AG10803 (cell line): ENCODE results near the gene PDGFA.

ENCODE experiments used
- DNase-seq: peaks from one replicate; pipeline ENCODE4 v3.0.0; 2010; ENCODE audit warnings: low read depth
- H3K4me3 ChIP-seq: 2 replicates; pipeline ENCODE4 v1.5.1; 2011; ENCODE audit warnings: mild to moderate bottlenecking, low read length, control low read depth
- CTCF ChIP-seq: conservative IDR thresholded peaks from 2 replicates; pipeline ENCODE4 v1.5.1; 2011; ENCODE audit warnings: mild to moderate bottlenecking, low read length, control low read depth, inconsistent platforms

The PDGFA gene

GRCh38 chr7:518630-519483 lies 789 bp downstream of the PDGFA start:
- H3K4me3 ChIP-seq = peak overlapping the region; percentile 68
- TF ChIP-seq CTCF = no peak
- DNase-seq = peak; percentile 79

GRCh38 chr7:517774-518629 lies 1.6 kb downstream of the PDGFA start:
- DNase-seq = peak; percentile 79
- TF ChIP-seq CTCF = no peak
- H3K4me3 ChIP-seq = peak overlapping the region; percentile 68

- TF ChIP-seq CTCF = no peak
- H3K4me3 ChIP-seq = peak overlapping the region; percentile 68
- peak; percentile 75 for DNase-seq
These were observed 2.8 kb downstream of the PDGFA start for GRCh38 chr7:516606-517456.

GRCh38 chr7:516216-516605 lies 3.4 kb downstream of the PDGFA start:
- H3K4me3 ChIP-seq = no peak overlapping the region
- DNase-seq = peak; percentile 63
- no peak for TF ChIP-seq CTCF

- DNase-seq = no peak
- no peak overlapping the region for H3K4me3 ChIP-seq
- no peak for TF ChIP-seq CTCF
These were observed 4.0 kb downstream of the PDGFA start for GRCh38 chr7:515628-516027.

- no peak for TF ChIP-seq CTCF
- DNase-seq = no peak
- H3K4me3 ChIP-seq = no peak overlapping the region
These were observed 4.7 kb downstream of the PDGFA start for GRCh38 chr7:514651-515598.
